ENCODE measurements around the gene IGF2R.
A peak's percentile ranks its signal among the peaks of the same experiment; 100 is the strongest.

Gene IGF2R

DNA sequence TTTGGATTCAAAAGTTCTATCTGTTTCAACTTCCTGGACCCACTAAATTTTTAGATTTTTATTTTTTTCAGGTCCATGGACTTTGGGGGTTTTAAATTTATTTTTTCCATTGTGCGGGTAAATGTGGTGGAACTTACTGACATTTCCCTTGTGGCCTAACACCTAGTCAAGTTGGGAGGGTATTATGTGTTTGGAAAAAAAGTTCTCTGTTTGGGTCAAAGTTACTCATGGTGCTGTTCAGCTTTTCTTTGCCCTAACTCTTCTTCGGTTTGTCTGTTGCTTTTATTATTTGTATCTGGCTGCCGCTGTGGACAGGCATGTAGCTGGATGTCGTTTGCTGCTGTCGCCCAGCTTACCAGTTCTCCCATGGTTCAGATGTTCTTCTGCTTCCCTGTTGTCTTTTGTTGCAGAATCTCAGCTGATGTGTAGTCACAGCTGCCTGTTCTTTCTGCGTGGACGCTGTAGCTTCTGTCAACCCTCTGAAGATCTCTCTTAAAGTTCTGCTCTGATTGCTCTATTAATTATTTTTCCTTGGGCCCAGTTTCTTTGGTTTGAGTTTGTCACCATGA, 7.9 kb downstream of the IGF2R start:
- no peak for TF ChIP-seq YY1 (IDR thresholded peaks at IDR 0.05; ENCODE audit: low read depth)
- TF ChIP-seq, protein P1, sequence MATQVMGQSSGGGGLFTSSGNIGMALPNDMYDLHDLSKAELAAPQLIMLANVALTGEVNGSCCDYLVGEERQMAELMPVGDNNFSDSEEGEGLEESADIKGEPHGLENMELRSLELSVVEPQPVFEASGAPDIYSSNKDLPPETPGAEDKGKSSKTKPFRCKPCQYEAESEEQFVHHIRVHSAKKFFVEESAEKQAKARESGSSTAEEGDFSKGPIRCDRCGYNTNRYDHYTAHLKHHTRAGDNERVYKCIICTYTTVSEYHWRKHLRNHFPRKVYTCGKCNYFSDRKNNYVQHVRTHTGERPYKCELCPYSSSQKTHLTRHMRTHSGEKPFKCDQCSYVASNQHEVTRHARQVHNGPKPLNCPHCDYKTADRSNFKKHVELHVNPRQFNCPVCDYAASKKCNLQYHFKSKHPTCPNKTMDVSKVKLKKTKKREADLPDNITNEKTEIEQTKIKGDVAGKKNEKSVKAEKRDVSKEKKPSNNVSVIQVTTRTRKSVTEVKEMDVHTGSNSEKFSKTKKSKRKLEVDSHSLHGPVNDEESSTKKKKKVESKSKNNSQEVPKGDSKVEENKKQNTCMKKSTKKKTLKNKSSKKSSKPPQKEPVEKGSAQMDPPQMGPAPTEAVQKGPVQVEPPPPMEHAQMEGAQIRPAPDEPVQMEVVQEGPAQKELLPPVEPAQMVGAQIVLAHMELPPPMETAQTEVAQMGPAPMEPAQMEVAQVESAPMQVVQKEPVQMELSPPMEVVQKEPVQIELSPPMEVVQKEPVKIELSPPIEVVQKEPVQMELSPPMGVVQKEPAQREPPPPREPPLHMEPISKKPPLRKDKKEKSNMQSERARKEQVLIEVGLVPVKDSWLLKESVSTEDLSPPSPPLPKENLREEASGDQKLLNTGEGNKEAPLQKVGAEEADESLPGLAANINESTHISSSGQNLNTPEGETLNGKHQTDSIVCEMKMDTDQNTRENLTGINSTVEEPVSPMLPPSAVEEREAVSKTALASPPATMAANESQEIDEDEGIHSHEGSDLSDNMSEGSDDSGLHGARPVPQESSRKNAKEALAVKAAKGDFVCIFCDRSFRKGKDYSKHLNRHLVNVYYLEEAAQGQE (IDR thresholded peaks at IDR 0.05; ENCODE audit: low read depth), result no peak

DNA sequence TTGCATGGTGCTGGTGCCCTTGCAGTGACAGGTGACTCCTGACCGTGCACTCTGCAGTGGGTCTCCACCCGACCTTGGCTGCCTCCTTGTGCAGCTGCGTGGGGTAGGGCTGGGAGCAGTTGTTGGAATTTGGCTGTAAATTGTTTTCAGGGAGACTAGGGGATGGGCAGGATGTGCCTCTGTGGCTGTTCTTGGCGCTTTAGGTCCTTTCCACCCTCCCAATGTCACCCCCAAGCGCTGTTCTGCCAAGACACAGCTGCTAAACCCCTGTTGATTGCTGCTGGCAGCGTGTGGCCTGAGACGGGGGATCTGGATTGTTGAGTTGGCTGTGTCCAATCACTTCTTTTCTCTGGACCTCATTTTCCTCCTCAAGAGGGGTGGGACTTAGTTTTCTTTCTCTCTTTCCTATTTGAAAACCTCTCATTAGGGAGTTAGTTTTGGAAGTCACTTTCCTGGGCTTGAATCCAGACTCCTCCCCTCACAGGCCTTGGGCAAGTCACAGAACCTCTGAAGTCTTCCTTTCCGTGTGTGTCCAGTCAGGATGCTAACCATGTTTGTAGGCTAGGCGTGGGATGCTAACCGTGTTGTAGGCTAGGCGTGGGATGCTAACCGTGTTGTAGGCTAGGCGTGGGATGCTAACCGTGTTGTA, 8.5 kb downstream of the IGF2R start:
- TF ChIP-seq FOXM1 (IDR thresholded peaks at IDR 0.05; ENCODE audit: borderline replicate concordance, low read depth) (no peak), TAF1 (IDR thresholded peaks at IDR 0.05; ENCODE audit: low read depth) (no peak), EP300 (IDR thresholded peaks at IDR 0.05; ENCODE audit: borderline replicate concordance) (no peak), RAD21 (IDR thresholded peaks at IDR 0.05; ENCODE audit: low read depth) (no peak), CREB1 (IDR thresholded peaks at IDR 0.05; ENCODE audit: low read depth) (no peak), EGR1 (IDR thresholded peaks at IDR 0.05) (no peak), ZBTB7A (IDR thresholded peaks at IDR 0.05; ENCODE audit: low read depth) (no peak)

DNA sequence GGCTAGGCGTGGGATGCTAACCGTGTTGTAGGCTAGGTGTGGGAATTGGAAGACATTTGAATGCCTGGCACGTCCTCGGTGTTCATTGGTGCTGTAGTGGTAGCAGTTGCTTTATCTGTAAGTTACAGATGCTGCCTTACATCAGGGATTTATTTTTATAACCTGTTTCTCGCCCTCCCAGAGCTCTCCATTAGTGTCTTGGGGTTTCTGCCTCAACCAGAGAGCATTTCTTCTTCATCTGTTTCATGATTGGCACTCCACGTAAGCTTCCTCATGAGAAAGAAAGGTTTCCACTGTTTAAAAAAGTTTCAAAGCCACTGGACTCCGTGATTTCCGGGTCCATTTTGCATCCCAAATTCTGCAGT, 9.0 kb downstream of the IGF2R start:
- TF ChIP-seq RAD21 (IDR thresholded peaks at IDR 0.05; ENCODE audit: low read depth) (no peak), CREB1 (IDR thresholded peaks at IDR 0.05; ENCODE audit: low read depth) (no peak), CEBPB (IDR thresholded peaks at IDR 0.05) (no peak), EGR1 (IDR thresholded peaks at IDR 0.05) (no peak), ZBTB7A (IDR thresholded peaks at IDR 0.05; ENCODE audit: low read depth) (no peak), YY1 (IDR thresholded peaks at IDR 0.05; ENCODE audit: low read depth) (no peak), NFIC (IDR thresholded peaks at IDR 0.05) (no peak), TEAD4 (IDR thresholded peaks at IDR 0.05) (no peak), TAF1 (IDR thresholded peaks at IDR 0.05; ENCODE audit: low read depth) (no peak), FOXM1 (IDR thresholded peaks at IDR 0.05; ENCODE audit: borderline replicate concordance, low read depth) (no peak), EP300 (IDR thresholded peaks at IDR 0.05; ENCODE audit: borderline replicate concordance) (no peak), TCF12 (IDR thresholded peaks at IDR 0.05; ENCODE audit: low read depth) (no peak)
- TF ChIP-seq, protein P2, sequence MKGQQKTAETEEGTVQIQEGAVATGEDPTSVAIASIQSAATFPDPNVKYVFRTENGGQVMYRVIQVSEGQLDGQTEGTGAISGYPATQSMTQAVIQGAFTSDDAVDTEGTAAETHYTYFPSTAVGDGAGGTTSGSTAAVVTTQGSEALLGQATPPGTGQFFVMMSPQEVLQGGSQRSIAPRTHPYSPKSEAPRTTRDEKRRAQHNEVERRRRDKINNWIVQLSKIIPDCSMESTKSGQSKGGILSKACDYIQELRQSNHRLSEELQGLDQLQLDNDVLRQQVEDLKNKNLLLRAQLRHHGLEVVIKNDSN (IDR thresholded peaks at IDR 0.05), result no peak
- TF ChIP-seq, protein P3, sequence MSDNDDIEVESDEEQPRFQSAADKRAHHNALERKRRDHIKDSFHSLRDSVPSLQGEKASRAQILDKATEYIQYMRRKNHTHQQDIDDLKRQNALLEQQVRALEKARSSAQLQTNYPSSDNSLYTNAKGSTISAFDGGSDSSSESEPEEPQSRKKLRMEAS (IDR thresholded peaks at IDR 0.05), result no peak
- TF ChIP-seq, protein P1 (IDR thresholded peaks at IDR 0.05; ENCODE audit: low read depth), result no peak

DNA sequence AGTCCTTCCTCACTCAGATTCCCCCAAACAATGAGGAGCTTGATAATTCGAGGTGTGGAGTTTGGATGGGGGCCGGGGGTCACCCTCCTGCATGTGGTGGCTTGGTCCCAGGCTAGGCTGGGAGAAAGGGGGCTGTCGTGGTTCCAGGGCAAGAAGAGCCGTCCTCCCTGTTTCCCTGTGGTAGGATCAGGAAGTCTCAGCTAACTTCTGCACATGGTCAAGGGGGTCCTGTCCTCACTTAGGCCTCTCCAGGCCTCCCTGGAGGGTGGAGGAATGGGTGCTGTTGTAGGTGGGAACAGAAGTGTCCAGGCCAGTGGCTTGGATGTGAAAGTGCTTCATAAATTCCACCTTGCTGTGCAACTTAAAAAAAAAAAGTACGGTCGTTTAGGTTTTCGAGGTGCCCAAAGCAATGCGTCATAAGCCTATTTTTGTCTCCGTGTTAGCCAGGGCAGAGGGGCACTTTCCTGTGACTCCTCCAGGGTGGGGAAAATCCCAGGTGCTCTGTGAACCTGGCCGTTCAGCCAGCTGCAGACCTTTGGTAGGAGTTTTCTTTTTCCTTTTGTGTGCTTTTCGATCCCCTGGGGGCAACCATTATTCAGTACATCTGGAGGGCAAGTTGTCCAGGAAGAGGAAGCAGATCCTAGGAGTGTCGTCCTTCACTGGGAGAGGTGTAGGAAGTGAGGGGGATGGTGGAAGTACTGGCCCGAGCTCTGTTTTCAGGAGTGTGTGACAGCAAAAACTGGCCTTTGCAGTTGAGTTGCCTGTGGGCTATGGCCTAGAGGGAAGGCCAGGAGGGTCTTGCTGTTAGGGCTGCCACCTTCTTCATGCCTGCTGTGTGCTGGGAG, 9.6 kb downstream of the IGF2R start:
- TF ChIP-seq TCF12 (IDR thresholded peaks at IDR 0.05; ENCODE audit: low read depth) (no peak), TAF1 (IDR thresholded peaks at IDR 0.05; ENCODE audit: low read depth) (0 out of 2 replicates have a peak, but pooled peaks have one; percentile 6), FOXM1 (IDR thresholded peaks at IDR 0.05; ENCODE audit: borderline replicate concordance, low read depth) (no peak)
- TF ChIP-seq, protein P1 (IDR thresholded peaks at IDR 0.05; ENCODE audit: low read depth), result no peak
- TF ChIP-seq, protein P2 (IDR thresholded peaks at IDR 0.05), result no peak

Data from Ishikawa (cell line).